Activated CD8-positive, alpha-beta T cell treated with anti-CD3 and anti-CD28 coated beads for 36 hours (primary cell): ENCODE data around the gene LEFTY2. TPM values are rescaled to one million over a fixed set of nuclear protein-coding genes. Genes with fewer than 3 reads are reported as not detected.

Experiments used
- ATAC-seq: fragments of 200-7000 bp; cut with Tn5 transposase; one replicate; pipeline ENCODE4 v1.10.0; 2021; ENCODE audit warnings: mild to moderate bottlenecking, moderate library complexity
- CTCF ChIA-PET: fragments of 350-600 bp; sonication (Branson Sonifier 250); formaldehyde crosslinking; loops from one replicate; lab custom pipeline; 2021; ENCODE audit warnings: antibody characterized with exemption; lab: Charles Lee
- POLR2A ChIA-PET: fragments of 350-600 bp; sonication (Branson Sonifier 250); formaldehyde crosslinking; loops from one replicate; lab custom pipeline; 2021; ENCODE audit warnings: antibody characterized with exemption; lab: Charles Lee
- DNase-seq: peaks from one replicate; pipeline ENCODE4 v3.0.0-alpha.2; 2020
- H3K27ac Mint-ChIP-seq: one replicate; pipeline ENCODE4 v1.8.0; 2021; ENCODE audit warnings: mild to moderate bottlenecking, mixed read lengths
- H3K27me3 Mint-ChIP-seq: one replicate; pipeline ENCODE4 v1.8.0; 2021; ENCODE audit warnings: mixed read lengths
- H3K36me3 Mint-ChIP-seq: one replicate; pipeline ENCODE4 v1.8.0; 2021; ENCODE audit warnings: low read depth, mixed read lengths
- H3K4me1 Mint-ChIP-seq: one replicate; pipeline ENCODE4 v1.8.0; 2021; ENCODE audit warnings: low read depth, mixed read lengths
- H3K4me3 Mint-ChIP-seq: one replicate; pipeline ENCODE4 v1.8.0; 2021; ENCODE audit warnings: mild to moderate bottlenecking, moderate library complexity, mixed read lengths
- H3K9me3 Mint-ChIP-seq: one replicate; pipeline ENCODE4 v1.8.0; 2021; ENCODE audit warnings: mixed read lengths
- intact Hi-C: fragments of 100-400 bp; cut with micrococcal nuclease; formaldehyde crosslinking; loops from one replicate; pipeline ENCODE4 v1.10.0; 2022
- total RNA-seq, 2 experiments: library from RNA; stranded (reverse); gene quantifications; one replicate each; pipeline ENCODE4 v1.2.3, GENCODE V29; 2021
- TF ChIP-seq, protein P1 (sequence below): fragments of 200-600 bp; IDR thresholded peaks from one replicate; pipeline ENCODE4 v1.8.0; 2022; ENCODE audit warnings: antibody characterized with exemption, mild to moderate bottlenecking

LEFTY2 gene
- total RNA-seq, 2 experiments from 2014 or later, result not detected

DNA sequence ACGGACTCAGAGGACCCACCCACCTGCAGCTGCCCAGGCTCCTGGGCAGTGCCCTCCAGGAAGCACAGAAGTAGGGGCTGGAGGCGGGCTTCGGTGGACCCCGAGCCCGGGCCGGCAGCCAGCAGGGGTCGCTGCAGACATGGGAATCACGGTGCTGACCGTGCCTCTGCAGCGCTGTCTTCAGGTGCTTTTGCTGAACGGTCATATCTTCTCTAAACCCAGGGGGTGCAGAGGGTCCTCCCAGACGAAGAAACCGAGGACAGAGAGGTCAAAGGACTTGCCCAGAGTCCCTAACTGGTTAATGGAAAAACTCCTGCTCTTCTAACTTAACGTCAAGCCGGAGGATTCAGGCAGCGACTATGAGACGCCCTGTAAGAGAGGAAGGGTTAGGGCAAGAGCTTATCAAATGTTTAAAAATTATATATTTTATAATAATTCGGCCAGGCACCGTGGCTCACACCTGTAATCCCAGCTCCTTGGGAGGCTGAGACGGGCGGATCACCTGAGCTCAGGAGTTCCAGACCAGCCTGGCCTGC, 21.5 kb upstream of the LEFTY2 start:
- DNase-seq (peak; percentile 85), ATAC-seq (peak; percentile 95)
- Mint-ChIP-seq H3K4me3 (no peak overlapping the region), H3K27me3 (no peaks in the 10 kb centered on the region), H3K9me3 (no peaks in the 10 kb centered on the region), H3K4me1 (peaks cover 4% of the 10 kb centered on the region), H3K36me3 (no peaks in the 10 kb centered on the region), H3K27ac (no peak overlapping the region)
- ChIA-PET POLR2A (interaction anchor here (0.9 to 1.0 kb wide), 2 partner anchors 11 to 185 kb away, joined by 3 to 4 read pairs; partner anchors contain the start of gene SRP9), CTCF (interaction anchor here (0.6 to 3.2 kb wide), 26 partner anchors 8 to 489 kb away, joined by 3 to 35 read pairs (median 5); partner anchors contain the start of gene LEFTY2)
- TF ChIP-seq, protein P1, sequence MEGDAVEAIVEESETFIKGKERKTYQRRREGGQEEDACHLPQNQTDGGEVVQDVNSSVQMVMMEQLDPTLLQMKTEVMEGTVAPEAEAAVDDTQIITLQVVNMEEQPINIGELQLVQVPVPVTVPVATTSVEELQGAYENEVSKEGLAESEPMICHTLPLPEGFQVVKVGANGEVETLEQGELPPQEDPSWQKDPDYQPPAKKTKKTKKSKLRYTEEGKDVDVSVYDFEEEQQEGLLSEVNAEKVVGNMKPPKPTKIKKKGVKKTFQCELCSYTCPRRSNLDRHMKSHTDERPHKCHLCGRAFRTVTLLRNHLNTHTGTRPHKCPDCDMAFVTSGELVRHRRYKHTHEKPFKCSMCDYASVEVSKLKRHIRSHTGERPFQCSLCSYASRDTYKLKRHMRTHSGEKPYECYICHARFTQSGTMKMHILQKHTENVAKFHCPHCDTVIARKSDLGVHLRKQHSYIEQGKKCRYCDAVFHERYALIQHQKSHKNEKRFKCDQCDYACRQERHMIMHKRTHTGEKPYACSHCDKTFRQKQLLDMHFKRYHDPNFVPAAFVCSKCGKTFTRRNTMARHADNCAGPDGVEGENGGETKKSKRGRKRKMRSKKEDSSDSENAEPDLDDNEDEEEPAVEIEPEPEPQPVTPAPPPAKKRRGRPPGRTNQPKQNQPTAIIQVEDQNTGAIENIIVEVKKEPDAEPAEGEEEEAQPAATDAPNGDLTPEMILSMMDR, result peak; percentile 94
- intact Hi-C loops, result no loop called here

DNA sequence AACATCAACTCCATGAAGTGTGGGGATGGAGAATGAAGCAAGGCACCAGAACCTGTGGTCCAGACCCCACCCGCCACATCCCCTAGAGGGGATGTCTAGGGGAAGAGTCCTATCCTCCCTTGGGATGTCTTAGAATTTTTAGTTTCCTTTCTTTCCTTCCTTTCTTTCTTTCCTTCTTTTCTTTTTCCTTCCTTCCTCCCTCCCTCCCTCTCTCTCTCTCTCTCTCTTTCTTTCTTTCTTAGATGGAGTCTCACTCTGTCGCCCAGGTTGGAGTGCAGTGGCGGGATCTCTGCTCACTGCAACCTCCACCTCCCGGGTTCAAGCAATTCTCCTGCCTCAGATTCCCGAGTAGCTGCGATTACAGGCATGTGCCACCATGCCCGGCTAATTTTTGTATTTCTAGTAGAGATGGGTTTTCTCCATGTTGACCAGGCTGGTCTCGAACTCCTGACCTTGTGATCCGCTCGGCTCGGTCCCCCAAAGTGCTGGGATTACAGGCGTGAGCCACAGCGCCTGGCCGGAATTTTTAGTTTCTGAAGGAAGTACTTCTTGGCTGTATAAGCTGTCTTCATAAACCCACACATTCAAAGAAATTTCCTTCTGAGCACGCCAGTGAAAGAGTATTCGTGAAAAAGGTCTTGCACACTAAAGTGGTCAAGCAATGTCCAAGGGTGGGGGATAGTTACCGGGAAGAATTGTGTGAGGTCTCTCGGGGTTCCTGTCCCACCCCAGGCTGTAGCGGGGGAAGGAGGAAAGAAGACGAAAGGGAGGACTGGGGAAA, 20.8 kb upstream of the LEFTY2 start:
- Mint-ChIP-seq H3K9me3 (no peaks in the 10 kb centered on the region), H3K4me3 (no peak overlapping the region), H3K36me3 (no peaks in the 10 kb centered on the region), H3K4me1 (peaks cover 4% of the 10 kb centered on the region), H3K27me3 (no peaks in the 10 kb centered on the region), H3K27ac (no peak overlapping the region)
- intact Hi-C loops, result no loop called here
- ATAC-seq (no peak), DNase-seq (no peak)
- TF ChIP-seq, protein P1, result no peak
- ChIA-PET CTCF (interaction anchor here (0.5 to 3.2 kb wide), 25 partner anchors 9 to 487 kb away, joined by 3 to 35 read pairs (median 6); partner anchors contain the start of gene LEFTY2), POLR2A (interaction anchor here (0.5 kb wide), 1 partner anchor 198 kb away, joined by 3 read pairs; no protein-coding TSS in a partner anchor)

DNA sequence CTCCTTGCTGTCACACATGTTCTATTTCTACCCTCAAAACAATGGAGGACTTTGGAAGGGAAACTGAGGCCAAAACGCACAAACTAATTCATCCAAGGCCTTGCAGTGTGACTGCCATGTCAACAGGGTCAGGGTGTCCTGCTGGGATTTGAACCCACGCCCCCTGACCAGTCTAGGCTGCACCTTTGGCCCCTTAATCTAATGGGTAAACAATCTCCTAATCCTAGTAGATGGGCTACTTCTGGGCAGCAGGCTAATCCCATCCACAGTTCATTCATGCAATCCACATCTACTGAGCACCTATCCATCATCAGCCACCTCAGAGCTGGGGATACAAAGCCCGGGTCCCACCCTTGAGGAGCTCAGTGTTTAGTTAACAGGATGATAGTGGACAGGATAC, 17.0 kb upstream of the LEFTY2 start:
- CTCF ChIA-PET, result no interaction called here

DNA sequence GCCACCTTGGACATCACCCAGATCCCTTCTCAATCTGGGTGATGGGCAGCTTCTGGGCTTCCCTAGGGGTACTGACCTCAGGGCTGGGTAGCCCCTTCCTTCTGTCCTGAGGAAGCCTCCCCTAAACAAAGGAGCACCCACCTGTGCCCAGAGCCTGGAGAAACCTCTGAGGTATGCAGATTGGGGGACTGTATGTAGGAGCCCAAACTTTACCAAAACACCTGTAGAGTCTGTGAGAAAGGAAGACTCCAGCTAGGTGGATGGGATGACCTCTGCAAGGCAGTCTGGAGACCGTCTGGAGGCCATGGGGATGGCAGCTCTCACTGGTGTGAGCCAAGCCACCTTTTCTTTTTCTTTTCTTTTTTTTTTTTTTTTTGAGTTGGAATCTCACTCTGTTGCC, 13.7 kb upstream of the LEFTY2 start:
- Mint-ChIP-seq H3K4me3 (no peak overlapping the region), H3K27ac (no peak overlapping the region), H3K36me3 (no peaks in the 10 kb centered on the region), H3K27me3 (peaks cover 3% of the 10 kb centered on the region), H3K9me3 (no peaks in the 10 kb centered on the region), H3K4me1 (peaks cover 2% of the 10 kb centered on the region)
- ATAC-seq, result no peak
- DNase-seq, result no peak
- ChIA-PET CTCF (interaction anchor here (1.6 to 5.5 kb wide), 3 partner anchors 7 to 20 kb away, joined by 6 to 28 read pairs (median 9); no protein-coding TSS in a partner anchor), POLR2A (interaction anchor here (0.9 kb wide), 1 partner anchor 18 kb away, joined by 3 read pairs; no protein-coding TSS in a partner anchor)
- intact Hi-C loops, result no loop called here
- TF ChIP-seq, protein P1, result no peak

More for the DNA sequence above, 17.0 kb upstream of the LEFTY2 start:
- Mint-ChIP-seq H3K4me3 (no peak overlapping the region), H3K36me3 (no peaks in the 10 kb centered on the region), H3K4me1 (peaks cover 4% of the 10 kb centered on the region), H3K27me3 (no peaks in the 10 kb centered on the region), H3K9me3 (no peaks in the 10 kb centered on the region), H3K27ac (no peak overlapping the region)
- intact Hi-C loops, result no loop called here
- DNase-seq (no peak), ATAC-seq (no peak)
- POLR2A ChIA-PET, result no interaction called here
- TF ChIP-seq, protein P1, result no peak
